Neural crest cell (in vitro differentiated cells): ENCODE data around the gene KNDC1. TPM values are rescaled to one million over a fixed set of nuclear protein-coding genes. Genes with fewer than 3 reads are reported as not detected.

Source experiments
- DNase-seq: peaks from one replicate; pipeline ENCODE4 v3.0.0; 2021; ENCODE audit warnings: low read depth, mixed read lengths, low spot score
- H3K27ac Mint-ChIP-seq: one replicate; pipeline ENCODE4 v1.8.0; 2021; ENCODE audit warnings: mild to moderate bottlenecking, mixed read lengths; ENCODE audit not compliant: unreplicated experiment
- H3K27me3 Mint-ChIP-seq: 2 replicates; pipeline ENCODE4 v1.8.0; 2021; ENCODE audit warnings: low read depth, mild to moderate bottlenecking, mixed read lengths
- H3K36me3 Mint-ChIP-seq: 2 replicates; pipeline ENCODE4 v1.8.0; 2021; ENCODE audit warnings: low read depth, mild to moderate bottlenecking, mixed read lengths
- H3K4me1 Mint-ChIP-seq: 2 replicates; pipeline ENCODE4 v1.8.0; 2021; ENCODE audit warnings: mixed read lengths
- H3K4me3 Mint-ChIP-seq: one replicate; pipeline ENCODE4 v1.8.0; 2021; ENCODE audit warnings: mild to moderate bottlenecking, mixed read lengths
- H3K9me3 Mint-ChIP-seq: 2 replicates; pipeline ENCODE4 v1.8.0; 2021; ENCODE audit warnings: mixed read lengths
- total RNA-seq: library from RNA; stranded (reverse); gene quantifications from 2 replicates; pipeline ENCODE4 v1.2.1, GENCODE V29; 2021
- TF ChIP-seq, protein P1 (sequence below): fragments of 200-600 bp; sonication (generic); conservative IDR thresholded peaks from 2 replicates; pipeline ENCODE4 v1.5.0; 2021; ENCODE audit warnings: antibody characterized with exemption, mild to moderate bottlenecking

KNDC1 gene
- total RNA-seq, 1 donor from 2014 or later = 5.5 TPM

DNA sequence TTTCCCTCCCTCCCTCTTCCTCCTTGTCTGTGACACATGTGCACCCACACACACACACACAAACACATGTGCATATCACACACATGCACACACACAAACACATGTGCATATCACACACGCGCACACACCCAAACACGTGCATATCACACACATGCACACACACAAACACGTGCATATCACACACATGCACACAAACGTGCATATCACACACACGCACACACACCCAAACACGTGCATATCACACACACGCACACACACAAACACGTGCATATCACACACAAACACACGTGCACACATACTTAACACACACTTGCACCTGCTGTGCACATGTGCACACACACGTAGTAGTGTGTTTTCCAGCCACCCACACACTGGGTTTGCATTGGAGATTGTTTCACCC, 29.4 kb upstream of the KNDC1 start:
- TF ChIP-seq, protein P1, sequence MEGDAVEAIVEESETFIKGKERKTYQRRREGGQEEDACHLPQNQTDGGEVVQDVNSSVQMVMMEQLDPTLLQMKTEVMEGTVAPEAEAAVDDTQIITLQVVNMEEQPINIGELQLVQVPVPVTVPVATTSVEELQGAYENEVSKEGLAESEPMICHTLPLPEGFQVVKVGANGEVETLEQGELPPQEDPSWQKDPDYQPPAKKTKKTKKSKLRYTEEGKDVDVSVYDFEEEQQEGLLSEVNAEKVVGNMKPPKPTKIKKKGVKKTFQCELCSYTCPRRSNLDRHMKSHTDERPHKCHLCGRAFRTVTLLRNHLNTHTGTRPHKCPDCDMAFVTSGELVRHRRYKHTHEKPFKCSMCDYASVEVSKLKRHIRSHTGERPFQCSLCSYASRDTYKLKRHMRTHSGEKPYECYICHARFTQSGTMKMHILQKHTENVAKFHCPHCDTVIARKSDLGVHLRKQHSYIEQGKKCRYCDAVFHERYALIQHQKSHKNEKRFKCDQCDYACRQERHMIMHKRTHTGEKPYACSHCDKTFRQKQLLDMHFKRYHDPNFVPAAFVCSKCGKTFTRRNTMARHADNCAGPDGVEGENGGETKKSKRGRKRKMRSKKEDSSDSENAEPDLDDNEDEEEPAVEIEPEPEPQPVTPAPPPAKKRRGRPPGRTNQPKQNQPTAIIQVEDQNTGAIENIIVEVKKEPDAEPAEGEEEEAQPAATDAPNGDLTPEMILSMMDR = no peak
- Mint-ChIP-seq H3K27me3 (peaks cover 13% of the 10 kb centered on the region), H3K36me3 (no peaks in the 10 kb centered on the region), H3K27ac (no peak overlapping the region), H3K9me3 (no peaks in the 10 kb centered on the region), H3K4me3 (no peak overlapping the region), H3K4me1 (no peaks in the 10 kb centered on the region)
- no peak for DNase-seq

DNA sequence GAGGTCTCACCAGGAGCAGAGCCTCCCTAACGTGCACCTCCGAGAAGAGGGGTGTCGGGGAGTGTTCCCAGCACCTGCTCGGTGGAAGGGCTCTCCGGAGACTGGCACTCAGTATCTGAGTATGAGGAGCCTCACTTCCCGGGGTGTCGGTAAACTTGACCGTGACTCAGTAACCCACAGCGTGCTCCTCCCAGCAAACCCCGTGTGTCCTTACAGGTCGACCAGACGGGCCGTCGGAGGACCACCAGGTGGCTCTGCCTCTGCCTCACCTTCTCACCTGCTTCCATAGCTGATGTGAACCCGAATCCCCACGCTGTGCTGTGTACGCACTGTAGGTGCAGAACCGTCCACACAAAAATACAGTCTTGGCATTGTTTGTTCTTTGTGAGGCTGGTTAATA, 29.0 kb upstream of the KNDC1 start:
- H3K27me3 Mint-ChIP-seq = peaks cover 8% of the 10 kb centered on the region
- no peak for DNase-seq
- H3K9me3 Mint-ChIP-seq = no peaks in the 10 kb centered on the region
- TF ChIP-seq, protein P1 = no peak
- H3K4me1 Mint-ChIP-seq = no peaks in the 10 kb centered on the region
- H3K27ac Mint-ChIP-seq = no peak overlapping the region
- H3K36me3 Mint-ChIP-seq = no peaks in the 10 kb centered on the region
- no peak overlapping the region for H3K4me3 Mint-ChIP-seq

GRCh38 chr10:133131734-133132472, 28.1 kb upstream of the KNDC1 start:
- Mint-ChIP-seq H3K9me3 (no peaks in the 10 kb centered on the region), H3K27ac (no peak overlapping the region), H3K27me3 (peaks cover 6% of the 10 kb centered on the region), H3K36me3 (no peaks in the 10 kb centered on the region), H3K4me3 (no peak overlapping the region), H3K4me1 (no peaks in the 10 kb centered on the region)
- DNase-seq = no peak
- TF ChIP-seq, protein P1 = no peak

DNA sequence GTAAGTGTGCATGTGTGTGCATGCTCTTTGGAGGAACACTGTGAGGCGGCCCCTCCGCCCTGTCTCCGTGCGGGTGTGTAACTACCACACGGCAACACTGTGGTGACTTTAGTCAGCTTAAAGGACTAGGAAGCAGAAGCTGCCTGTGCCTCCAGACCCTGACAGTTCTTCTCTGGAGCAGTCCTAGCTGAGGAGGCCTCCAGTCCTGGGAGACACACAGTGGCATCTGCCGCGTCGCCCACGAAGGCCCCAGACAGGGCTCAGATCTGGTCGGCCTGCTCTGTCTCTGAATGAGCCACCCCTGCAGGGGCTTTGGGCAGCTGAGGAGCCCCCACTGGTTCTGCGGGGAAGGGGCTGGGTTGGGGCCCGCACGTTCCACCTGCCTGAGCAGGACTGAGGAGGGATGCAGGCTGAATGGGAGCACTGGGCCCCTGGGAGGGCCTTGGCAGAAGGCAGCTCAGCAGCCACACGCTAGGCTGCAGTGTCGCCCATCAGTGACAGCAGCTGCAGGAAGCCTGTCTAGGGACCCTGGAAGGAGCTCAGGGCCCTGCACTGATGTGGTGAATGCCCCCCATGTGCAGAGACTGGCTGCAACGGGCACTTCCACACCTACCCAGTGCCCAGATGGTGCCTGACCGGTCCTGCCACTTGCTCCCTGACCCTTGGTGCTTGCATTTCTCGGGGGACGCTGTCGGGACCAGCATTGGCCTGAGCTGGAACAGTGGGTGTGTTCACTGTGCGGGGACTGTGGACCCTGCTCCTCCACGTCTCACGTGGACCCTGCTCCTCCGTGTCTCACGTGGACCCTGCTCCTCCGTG, 27.3 kb upstream of the KNDC1 start:
- no peak for DNase-seq
- H3K27ac Mint-ChIP-seq = no peak overlapping the region

DNA sequence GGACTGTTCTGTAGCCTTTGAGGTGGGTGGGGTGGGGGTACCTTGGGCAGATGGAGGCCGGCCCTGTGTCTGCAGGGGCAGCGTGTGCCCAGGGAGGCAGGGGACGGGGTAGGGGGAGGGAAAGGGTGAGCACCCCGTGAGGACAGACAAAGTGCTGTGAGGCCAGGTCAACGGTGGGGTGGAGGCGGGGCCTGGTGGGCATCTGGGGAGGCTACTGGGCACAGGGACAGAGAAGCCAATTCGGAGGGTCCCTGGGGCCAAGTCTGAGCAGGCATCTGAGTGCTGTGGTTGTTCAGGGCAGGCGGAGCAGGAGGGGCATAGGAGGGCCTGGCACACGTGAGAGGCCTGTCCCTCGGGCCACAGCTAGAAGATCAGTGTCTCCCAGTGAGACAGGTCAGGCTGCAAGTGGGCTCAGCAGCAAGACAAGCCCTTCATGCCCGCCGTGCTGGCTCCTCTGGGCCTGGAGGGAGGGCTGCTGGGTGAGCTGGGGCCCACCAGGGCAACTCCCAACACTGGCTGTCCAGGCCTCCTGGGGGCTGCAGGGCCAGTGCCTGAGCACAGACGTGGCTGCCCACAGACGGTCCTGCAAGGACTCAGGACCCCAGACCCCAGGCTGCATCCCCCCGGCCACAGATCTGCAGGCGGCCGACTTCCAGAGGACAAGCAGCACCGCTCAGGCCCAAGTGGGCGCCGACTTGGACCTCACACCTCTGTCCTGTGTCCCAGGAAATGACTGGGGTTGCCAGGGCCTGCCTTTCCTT, 26.4 kb upstream of the KNDC1 start:
- TF ChIP-seq, protein P1 = no peak
- Mint-ChIP-seq H3K36me3 (no peaks in the 10 kb centered on the region), H3K27me3 (peaks cover 6% of the 10 kb centered on the region), H3K27ac (no peak overlapping the region), H3K9me3 (no peaks in the 10 kb centered on the region), H3K4me1 (no peaks in the 10 kb centered on the region), H3K4me3 (no peak overlapping the region)
- no peak for DNase-seq

More for the DNA sequence above, 27.3 kb upstream of the KNDC1 start:
- TF ChIP-seq, protein P1 = no peak
- H3K27me3 Mint-ChIP-seq = peaks cover 6% of the 10 kb centered on the region
- no peaks in the 10 kb centered on the region for H3K4me1 Mint-ChIP-seq
- no peaks in the 10 kb centered on the region for H3K36me3 Mint-ChIP-seq
- H3K9me3 Mint-ChIP-seq = no peaks in the 10 kb centered on the region
- H3K4me3 Mint-ChIP-seq = no peak overlapping the region
